HG03097 (cell line): Measurements from ENCODE around the gene CCL5.

ENCODE experiments used
- ATAC-seq: cut with Tn5 transposase; IDR thresholded peaks from one replicate; pipeline ENCODE4 v1.9.1; 2021; ENCODE audit not compliant: unreplicated experiment, low FRiP score

The CCL5 gene

DNA sequence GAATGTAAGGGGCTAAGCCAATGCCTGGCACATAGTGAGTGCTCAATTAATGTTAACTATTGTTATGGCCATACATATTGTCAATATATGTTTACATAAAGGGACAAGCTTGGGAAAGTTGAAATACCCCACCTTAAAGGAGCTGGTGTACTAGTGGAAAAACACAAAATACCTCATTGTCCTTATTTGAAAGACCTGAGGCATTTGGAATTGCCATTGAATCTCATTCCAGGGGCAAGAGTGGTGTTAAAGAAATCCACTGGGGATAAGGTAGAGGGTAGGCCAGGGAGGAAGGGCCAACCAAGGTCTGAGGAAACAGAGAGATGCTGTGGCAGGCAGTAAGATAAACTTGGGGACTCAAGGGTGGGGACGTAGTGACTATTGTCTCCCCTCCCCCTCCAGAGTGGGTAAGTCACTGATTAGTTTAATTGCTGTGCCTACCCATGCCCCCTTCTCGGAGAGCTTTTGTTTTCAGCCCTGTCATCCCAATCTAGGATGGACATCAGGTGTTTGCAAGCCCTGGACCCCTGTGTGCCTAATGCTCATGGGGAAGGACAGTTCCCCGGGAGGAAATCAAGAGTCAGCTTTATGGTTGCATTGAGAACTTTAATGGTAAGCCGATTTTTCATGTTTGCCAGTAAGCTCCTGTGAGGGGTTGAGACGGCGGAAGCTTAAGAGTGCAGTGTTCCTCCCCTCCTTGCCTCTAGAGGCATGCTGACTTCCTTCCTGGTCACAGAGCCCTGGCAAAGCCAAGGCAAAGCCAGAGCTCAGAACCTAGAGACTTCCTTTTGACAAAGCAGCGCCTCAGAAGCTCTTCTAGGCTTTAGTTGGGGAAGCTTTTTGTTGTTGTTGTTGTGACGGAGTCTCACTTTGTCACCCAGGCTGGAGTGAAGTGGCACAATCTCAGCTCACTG is 9.0 kb downstream of the CCL5 start:
- no peak for ATAC-seq

DNA sequence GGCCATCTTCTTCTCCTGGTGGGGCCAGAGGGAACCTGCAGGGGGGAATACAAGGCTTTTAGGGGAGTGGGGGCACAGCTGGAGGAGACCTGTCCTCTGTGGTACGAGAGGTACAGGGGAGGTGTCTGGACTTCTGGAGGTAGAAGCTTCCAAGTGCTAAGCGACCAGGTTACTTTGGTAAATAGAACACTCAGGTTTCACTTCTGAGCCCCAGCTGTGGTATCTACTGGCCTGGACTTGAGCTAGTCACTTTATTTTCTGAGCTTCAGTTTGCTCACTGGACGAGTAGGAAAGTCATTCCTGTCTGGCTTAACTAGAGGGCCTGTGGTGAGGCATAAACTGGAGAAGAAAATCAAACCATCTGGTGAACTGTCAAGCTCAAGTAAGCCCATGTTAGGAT is 11.4 kb downstream of the CCL5 start, which contains the start of gene HEATR9:
TSS of gene HEATR9 (minus strand) at position 155 of the 400 bp plus-strand sequence. CDS start at position 6, 149 bp downstream.
- ATAC-seq = no peak

DNA sequence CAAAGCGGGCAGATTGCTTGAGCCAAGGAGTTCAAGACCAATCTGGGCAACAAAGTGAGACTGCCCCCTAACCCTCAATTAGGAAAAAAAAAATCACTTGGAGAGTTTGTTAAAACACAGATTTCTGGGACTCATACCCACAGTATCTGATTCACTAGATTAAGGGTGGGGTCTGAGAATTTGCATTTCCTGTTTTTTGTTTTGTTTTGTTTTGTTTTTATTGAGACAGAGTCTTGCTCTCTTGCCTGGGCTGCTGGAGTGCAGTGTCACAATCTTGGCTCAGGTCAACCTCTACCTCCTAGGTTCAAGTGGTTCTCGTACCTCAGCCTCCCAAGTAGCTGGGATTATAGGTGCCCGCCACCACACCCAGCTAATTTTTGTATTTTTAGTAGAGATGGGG is 12.6 kb downstream of the CCL5 start:
- ATAC-seq = no peak

DNA sequence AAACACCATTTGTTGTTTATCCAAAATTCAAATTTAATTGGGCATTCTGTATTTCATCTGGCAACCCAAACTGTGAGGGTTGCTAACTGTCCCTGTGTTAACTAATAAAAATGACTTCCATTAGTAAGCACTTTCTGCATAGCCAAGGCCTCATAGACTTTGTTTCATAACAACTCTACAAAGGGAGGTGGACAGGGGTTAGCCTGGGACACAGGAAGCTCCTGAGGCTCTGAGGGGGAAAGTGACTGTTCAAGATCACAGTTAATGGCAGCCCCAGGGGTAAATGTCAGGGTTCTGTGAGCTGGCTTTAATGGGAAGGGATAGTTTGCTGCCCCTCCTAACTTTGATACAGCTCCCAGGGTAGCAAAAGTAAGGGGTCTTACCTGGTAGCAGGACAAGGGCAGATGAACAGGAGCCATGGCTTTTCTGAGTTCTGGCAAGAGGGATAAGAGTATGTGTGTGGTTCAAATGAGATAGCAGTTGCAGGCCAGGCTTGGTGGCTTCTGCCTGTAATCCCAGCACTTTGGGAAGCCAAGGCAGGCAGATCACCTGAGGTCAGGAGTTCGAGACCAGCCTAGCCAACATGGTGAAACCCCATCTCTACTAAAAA is 13.7 kb downstream of the CCL5 start:
- no peak for ATAC-seq

DNA sequence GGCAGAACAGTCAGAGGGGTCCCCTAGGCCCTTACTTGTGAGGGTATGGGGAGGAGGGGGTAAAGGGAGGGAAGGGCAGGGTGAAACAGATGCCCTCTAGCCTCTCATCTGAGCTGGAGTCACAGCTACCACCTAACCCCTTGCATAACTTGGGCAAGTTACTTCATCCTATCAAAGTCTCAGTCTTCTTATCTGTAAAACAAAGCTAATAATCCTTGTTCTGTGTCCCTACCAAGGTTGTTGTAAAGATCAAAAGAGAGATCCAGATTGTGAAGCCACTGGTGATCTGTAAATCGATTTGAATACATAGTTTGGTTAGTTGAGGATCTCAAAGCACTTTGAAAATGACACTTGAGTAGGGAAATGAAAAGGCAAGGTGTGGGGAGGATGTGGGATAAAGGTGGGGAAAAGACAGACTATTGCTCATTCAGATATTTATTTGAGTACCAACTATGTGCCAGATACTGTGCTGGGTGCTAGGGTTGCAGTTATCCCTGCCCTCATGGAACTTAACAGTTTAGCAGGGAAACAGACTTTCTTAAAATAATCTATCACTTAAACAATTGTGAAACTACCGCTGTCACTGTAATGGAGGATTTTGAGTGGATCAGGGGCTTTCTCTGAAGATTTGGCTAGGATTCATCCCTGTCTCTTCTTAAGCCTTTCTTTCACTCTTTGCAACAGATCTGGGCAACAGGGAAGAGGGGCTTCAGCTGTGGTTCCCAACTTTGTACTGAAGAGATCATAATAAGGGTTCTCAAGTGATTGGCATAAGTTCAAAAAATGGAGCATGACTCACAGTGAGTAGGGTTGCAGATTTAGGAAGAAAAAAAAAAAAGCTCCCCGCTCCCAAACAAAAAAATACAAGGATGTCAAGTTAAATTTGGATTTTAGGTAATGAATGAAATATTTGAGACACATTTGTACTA is 14.5 kb downstream of the CCL5 start:
- no peak for ATAC-seq

DNA sequence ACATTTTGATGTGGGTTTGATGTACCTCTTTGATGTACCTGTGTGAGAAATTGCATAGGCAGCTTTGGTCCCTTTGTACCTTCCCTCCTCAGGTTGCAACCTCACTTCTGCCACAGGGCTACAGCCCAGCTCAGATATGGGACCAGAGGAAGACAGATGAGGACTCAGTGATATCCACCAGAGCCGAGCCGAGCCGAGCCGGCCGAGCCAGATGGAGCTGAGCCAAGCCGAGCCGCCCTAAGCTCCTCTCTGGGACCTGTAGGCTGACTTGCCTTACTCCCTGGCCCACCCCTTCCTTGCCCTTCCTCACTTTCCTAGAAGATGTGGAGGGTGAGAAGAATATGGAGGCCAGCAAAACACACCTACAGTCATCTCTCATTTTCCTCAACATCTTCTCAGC is 15.3 kb downstream of the CCL5 start:
- no peak for ATAC-seq

DNA sequence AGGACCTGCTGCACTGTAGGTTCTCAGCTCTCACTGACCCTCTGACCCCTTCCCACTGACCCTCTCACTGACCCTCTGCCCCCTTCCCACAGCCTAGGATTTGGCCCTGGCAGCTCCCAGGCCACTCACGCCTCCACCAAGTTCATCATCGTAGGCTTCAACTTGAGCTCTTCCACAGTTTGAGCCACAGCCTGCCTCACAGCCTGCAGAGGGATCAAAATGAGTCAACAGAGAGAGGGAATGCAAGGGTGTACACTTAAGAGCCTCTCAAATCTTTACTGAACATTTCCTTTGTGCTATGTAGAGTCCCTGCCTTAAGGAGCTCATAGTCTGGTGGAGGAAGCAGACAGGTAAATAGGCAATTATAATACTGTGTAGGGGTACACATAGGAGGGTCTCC is 23.6 kb downstream of the CCL5 start:
- ATAC-seq = no peak

DNA sequence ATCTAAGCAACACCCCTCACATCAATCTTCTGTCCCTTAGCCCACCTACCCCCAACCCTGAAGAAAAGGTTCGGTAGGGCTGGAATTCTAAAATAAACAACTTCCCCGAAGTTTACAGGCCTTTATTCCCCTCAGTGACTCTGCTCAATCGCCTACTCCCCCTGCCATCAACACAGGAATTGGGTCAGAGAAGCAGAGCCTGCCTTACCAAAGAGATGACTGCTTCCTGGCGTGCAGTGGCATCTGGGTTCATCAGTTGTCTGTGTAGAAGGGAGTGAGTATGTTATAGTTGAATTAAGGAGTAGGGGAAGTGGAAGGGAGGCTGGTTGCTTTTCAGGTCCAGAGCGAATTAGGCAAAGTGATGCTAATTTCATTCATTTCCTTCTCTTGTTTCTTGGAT is 24.2 kb downstream of the CCL5 start:
- no peak for ATAC-seq

DNA sequence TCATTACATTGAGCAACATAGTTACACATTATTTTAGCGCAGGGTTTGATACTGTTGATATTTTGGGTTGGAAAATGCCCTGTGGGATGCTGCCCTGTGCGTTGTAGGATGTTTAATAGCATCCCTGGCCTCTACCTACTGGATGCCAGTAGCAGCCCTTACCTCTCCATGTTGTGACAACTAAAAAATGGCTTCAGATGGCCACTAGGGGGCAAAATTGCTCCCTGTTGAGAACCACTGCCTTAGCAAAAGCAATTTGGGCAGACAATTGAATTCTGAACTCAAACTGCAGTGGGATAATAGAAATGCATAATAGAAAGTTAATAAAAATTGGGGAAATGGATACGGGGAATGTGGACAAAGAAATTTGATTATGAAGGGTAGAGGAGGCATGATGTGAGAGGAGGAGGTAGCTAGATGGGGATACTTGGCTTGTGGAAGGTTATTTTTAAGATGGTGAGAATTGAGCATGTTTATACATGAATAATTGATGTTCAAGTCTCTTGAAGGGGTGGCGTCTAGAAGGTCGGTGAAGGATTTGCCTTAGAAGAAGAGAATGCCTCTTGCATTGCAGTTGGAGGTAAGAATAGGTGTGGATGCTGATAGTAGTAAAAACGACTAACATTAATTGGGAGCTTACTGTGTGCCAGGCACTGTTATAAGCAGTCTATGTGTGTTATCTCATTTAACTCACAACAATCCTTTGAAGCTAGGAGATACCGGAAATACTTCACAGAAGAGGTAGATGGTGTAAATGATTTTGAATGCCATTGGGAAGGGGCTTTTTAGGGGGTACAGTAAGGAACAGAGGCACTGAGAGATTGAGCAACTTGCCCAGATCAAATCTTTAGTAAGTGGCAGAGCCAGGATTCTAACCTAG is 30.5 kb downstream of the CCL5 start:
- no peak for ATAC-seq

DNA sequence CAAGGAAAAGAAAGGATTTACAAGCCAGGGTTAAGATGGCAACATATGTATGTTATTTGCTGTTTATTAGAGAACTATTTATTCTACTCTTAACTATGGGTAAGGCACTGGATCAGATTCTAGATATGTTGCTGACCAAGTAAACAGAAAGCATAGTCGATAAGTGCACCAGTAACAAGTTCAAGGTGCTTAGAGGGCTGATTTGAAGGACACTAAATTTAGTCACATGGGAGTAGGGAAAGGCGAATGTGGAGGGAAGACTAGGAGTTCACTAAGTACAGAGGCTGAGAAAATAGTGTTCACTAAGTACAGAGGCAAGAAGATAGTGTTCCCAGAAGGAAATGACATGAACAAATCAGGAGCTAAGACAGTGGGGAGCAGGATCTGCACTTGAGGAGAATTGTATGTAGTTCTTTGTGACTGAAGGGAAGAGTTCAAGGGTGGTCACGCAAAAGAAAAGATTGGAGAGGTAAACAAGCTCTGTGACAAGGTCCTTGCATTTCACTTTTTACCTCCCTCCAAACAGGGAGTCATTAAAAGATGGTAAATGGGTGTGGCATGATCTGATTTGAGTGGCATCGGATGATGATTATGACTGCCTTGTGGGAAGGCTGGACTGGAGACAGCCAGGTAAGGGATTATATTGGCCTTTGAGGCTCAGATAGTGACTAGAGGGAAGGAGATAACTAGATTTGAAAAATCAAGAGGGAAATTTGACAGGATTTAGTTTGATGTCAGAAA is 32.4 kb downstream of the CCL5 start:
- no peak for ATAC-seq

DNA sequence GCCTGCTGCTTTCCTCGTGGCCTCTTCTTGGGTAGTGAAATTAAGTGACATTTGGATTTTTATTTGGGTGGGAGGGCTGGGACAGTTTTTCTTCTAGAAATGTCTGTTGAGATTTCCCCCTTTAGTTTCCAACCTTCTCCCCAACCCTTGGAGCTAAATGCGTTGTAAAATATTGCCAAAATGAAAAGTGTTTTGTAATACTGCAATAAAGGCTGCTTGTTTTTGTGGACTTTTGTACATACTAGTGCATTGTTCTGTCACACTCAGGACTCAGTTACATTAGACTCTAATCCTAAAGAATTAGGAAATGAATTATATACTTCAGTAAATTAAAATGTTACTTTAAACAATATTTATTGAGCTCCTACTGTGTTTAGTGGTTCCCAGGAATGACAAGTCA is 33.2 kb downstream of the CCL5 start:
- no peak for ATAC-seq

DNA sequence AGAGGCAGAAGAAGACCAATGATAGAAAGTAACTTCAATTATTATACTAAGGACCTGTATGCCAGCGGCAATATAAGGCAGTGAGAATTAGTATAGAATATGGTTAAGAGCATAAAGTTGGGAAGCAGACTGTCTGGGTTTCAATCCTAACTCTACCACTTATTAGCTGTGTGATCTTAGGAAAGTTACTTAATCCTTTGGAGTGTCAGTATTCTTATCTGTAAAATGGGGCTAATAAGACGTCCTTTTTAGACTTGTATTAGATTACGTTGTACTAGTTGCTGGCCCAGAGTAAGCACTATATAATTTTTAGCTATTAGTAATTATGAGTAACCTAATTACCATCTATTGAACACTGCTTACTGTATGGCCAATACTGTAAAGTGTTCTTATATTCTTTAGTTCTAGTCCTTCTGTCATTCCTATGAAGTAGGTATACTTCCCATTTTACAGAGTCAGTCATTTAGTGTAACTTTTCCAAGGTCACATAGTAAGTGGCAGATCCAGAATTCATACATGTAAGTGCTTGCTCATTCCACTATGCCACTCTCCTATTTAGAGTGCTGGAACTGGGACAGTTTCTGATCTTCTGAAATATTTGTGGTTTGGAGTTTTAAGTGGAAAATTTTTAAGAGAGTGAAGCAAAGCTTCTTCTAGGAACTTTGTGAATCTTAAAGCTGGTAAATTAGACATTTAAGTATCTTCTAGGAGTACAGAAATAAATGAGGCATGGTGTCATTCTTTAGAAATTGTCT is 33.9 kb downstream of the CCL5 start:
- ATAC-seq = no peak

DNA sequence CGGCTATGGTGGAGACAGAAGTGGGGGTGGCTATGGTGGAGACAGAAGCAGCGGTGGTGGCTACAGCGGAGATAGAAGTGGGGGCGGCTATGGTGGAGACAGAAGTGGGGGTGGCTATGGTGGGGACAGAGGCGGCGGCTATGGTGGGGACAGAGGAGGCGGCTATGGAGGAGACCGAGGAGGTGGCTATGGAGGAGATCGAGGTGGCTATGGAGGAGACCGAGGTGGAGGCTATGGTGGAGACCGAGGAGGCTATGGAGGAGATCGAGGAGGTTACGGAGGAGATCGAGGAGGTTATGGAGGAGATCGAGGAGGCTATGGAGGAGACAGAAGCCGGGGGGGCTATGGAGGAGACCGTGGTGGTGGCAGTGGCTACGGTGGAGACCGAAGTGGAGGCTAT is 35.6 kb downstream of the CCL5 start:
- no peak for ATAC-seq

DNA sequence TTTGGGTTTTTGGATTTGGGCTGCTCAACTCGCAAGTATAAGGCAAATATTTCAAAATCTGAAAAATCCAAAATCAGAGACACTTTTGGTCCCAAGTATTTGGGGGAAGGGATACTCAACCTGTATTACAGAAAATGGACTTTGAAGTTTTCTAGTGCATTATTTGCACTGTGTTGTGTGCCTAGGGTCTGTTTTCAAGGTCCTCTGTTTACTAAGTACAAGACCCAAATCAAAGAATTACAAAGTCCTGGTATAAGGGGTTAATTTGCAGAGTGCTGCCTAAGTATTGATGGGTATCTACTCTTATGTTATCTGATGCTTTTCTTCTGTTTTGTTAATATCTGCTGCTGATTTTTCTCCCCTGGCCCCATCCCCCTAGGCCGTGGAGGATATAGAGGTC is 36.5 kb downstream of the CCL5 start:
- no peak for ATAC-seq

DNA sequence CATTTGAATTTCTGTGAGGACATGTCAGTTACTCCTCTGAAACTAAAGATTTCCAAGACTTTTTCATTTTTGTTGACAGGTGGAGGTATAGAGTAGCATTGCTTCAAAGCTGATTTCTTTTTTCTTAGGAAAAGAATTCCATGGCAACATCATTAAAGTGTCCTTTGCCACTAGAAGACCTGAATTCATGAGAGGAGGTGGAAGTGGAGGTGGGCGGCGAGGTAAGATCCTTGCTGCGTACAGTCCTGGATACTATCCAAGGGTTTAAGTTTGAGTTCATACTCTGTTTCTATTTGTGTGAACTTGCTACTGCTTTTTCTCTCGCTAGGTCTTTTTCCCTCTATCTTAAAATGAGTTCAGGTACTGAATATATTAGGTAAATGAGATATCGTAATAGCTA is 37.9 kb downstream of the CCL5 start:
- ATAC-seq = no peak

DNA sequence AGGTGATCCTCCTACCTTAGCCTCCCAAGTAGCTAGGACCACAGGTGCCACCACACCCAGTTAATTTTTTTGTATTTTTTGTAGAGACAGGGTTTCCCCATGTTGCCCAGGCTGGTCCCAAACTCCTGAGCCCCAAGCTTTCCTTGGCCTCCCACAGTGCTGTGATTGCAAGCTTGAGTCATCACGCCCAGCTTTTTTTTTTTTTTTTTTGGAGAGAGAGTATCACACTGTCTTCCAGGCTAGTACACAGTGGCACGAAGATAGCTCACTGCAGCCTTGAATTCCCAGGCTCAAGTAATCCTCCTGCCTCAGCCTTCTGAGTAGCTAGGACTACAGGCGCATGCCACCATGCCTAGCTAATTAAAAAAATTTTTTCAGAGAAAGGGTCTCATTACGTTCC is 38.7 kb downstream of the CCL5 start:
- ATAC-seq = no peak

DNA sequence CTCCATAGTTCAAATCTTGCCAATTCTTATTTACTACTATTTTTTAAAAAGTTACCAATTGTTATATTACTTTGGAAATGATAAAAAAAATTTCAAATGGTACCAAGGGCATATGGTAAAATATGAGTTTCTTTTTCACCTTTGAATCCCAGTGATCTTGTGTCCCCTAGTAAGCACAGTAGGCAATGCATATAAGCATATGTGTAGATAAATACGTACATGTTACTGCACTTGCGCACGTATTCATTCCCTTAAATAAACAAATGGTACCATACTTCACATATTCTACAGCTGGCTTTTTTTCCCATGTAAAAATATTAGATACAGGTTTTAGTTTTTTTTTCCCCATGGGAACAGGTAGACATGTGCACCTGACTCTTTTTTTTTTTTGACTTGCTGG is 39.1 kb downstream of the CCL5 start:
- ATAC-seq = no peak

DNA sequence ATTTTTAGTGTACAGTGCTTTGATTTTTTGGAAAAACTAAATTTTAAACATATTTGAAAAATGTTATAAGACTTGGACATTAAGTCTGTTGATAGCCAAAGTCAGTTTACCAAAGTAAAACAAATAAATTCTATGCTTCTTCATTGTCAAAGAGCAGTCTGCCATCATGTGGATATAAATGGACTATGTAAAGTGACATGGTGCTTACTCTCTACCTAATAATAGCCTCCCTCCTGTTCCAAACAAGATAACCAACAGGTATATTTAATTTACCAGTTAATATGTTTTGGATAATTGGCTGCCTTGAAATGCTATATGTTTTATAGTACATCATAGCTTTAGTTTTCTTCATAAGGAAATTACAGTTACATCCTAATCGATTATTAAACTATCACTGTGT is 55.0 kb downstream of the CCL5 start:
- no peak for ATAC-seq
